Measurements from ENCODE around the gene ARFGEF2. TPM values are rescaled to one million over a fixed set of nuclear protein-coding genes. Genes with fewer than 3 reads are reported as not detected.

The ARFGEF2 gene
- total RNA-seq, 2 donors from 2014 or later: 31.5 to 46.5 TPM

DNA sequence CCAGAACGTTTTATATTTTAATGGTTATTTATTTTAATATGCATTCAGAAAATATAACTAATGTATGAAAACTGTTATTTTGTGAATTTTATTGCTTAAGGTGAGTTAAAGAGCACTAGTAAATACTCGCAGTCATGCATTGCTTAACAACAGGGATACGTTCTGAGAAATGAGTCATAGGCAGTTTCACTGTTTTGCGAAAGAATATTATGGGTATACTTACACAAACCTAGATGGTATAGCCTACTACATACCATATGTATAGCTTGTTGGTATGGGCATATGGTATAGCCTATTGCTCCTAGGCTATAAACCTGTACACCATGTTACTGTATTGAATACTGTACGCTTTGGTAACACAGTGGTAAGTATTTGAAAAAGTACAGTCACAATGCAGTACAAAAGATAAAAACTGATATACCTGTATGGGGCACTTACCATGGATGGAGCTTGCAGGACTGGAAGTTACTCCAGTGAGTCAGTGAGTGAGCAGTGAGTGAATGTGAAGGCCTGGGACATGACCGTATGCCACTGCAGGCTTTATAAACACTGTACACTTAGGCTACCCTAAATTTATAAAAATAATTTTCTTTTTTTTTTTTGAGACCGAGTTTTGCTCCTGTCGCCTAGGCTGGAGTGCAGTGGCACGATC, 38.5 kb downstream of the ARFGEF2 start:
- H3K36me3 ChIP-seq: peaks cover 49% of the 10 kb centered on the region

DNA sequence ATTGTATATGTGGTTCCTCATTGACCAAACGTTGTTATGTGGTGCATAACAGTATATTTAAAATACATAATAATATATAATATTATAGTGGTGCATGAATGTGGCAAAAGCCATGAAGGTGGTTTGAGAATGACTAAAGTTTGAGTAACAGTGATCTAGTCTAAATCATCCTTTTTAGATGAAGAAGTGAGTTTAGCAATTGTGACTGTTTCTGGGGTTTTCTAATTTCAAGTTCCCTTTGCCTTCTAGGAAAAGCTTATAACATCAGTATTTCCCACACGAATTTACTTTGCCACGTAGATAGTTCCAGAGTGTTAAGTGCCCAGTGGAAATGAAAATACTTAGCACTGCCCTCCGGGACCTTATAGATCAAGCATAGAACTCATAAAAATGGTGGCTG, 40.9 kb downstream of the ARFGEF2 start:
- Histone ChIP-seq H3K36me3 (peaks cover 52% of the 10 kb centered on the region), H3K27ac (no peak overlapping the region), H3K4me1 (peaks cover 0 to 5% of the 10 kb centered on the region in 2 donors), H3K27me3 (no peaks in the 10 kb centered on the region), H3K9me3 (no peaks in the 10 kb centered on the region), H3K4me3 (no peak overlapping the region)
- TF ChIP-seq, protein P1, sequence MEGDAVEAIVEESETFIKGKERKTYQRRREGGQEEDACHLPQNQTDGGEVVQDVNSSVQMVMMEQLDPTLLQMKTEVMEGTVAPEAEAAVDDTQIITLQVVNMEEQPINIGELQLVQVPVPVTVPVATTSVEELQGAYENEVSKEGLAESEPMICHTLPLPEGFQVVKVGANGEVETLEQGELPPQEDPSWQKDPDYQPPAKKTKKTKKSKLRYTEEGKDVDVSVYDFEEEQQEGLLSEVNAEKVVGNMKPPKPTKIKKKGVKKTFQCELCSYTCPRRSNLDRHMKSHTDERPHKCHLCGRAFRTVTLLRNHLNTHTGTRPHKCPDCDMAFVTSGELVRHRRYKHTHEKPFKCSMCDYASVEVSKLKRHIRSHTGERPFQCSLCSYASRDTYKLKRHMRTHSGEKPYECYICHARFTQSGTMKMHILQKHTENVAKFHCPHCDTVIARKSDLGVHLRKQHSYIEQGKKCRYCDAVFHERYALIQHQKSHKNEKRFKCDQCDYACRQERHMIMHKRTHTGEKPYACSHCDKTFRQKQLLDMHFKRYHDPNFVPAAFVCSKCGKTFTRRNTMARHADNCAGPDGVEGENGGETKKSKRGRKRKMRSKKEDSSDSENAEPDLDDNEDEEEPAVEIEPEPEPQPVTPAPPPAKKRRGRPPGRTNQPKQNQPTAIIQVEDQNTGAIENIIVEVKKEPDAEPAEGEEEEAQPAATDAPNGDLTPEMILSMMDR (IDR thresholded peaks at IDR 0.05): no peak
- DNase-seq (ENCODE audit: low spot score): no peak

More for the DNA sequence above, 38.5 kb downstream of the ARFGEF2 start:
- Histone ChIP-seq H3K27ac (no peak overlapping the region), H3K9me3 (no peaks in the 10 kb centered on the region), H3K4me1 (peaks cover 0 to 12% of the 10 kb centered on the region in 2 donors), H3K27me3 (no peaks in the 10 kb centered on the region), H3K4me3 (no peak overlapping the region)
- TF ChIP-seq, protein P1 (IDR thresholded peaks at IDR 0.05): no peak
- no peak for DNase-seq (ENCODE audit: low spot score)

DNA sequence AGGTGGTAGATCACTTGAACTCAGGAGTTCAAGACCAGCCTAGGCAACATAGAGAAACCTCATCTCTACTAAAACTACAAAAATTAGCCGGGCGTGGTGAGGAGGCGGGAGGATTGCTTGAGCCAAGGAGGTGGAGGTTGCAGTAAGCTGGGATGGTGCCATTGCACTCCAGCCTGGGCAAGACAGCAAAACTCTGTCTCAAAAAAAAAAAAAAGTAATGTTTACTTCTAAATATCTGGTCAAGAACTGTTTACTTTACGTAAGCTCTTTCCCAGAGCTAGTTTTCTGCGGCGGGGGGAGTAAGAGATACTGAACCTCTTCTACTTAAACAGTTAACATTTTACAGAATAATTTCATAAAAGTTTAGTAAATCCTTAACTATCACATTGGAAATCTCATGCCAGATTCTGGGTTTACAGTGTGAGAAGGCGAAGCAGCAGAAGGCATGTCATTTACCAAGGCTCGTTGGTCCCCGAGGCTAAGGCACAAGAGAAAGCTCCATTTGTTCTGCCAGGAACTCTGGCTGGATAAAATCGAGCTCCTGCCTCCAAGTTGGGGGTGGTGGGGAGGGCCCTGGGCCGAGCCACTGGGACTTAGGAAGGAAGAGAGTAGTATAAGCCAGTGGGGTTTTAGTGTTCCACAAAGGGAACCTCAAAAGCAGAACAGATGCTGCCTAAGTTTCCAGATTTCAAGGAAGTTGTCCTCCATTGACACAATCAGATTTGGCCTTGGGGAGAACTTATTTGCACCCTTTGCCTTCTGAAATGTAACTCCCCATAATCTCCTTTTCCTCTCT, 41.7 kb downstream of the ARFGEF2 start:
- Histone ChIP-seq H3K36me3 (peaks cover 52% of the 10 kb centered on the region), H3K27ac (no peak overlapping the region), H3K27me3 (no peaks in the 10 kb centered on the region)

DNA sequence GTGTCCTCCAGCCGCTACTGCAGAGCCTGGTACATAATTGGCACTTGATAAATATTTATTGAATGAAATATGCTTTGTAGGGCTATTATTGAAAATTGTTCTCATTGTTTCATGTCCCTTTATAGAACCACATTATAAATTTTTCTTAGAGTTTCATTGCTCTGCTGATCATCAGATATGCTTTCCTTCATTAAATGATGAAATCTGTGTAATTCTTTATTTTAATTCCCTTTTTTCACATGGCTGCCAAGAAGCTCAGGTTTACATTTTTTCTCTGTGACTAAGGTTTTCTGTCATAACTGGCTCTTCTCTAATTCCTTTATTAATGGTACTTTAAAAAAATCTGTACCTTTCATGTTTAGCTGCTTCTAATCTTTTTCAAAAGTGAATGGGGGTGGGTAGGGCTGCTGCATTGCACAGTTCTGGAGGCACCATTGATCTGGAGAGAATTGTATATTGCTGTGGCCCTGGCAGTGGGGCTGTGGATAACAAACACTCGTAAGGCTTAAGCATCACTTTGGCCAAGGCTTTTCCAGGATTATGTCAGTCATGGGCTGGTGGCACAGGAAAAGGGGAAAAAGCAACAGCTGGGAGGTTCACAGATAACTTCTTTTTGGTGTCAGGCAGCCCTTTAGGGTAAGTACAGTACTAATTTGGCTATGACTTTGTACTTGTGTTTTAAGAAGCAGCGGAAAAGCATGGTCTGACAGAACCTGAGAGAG, 43.8 kb downstream of the ARFGEF2 start:
- Histone ChIP-seq H3K27me3 (no peaks in the 10 kb centered on the region), H3K4me3 (no peak overlapping the region), H3K36me3 (peaks cover 65% of the 10 kb centered on the region), H3K27ac (no peak overlapping the region), H3K4me1 (no peaks in the 10 kb centered on the region), H3K9me3 (no peaks in the 10 kb centered on the region)
- no peak for DNase-seq (ENCODE audit: low spot score)
- TF ChIP-seq, protein P1 (IDR thresholded peaks at IDR 0.05): no peak

More for the DNA sequence above, 41.7 kb downstream of the ARFGEF2 start:
- no peaks in the 10 kb centered on the region for H3K9me3 ChIP-seq
- TF ChIP-seq, protein P1 (IDR thresholded peaks at IDR 0.05): no peak
- H3K4me3 ChIP-seq: no peak overlapping the region
- DNase-seq (ENCODE audit: low spot score): no peak
- no peaks in the 10 kb centered on the region for H3K4me1 ChIP-seq

DNA sequence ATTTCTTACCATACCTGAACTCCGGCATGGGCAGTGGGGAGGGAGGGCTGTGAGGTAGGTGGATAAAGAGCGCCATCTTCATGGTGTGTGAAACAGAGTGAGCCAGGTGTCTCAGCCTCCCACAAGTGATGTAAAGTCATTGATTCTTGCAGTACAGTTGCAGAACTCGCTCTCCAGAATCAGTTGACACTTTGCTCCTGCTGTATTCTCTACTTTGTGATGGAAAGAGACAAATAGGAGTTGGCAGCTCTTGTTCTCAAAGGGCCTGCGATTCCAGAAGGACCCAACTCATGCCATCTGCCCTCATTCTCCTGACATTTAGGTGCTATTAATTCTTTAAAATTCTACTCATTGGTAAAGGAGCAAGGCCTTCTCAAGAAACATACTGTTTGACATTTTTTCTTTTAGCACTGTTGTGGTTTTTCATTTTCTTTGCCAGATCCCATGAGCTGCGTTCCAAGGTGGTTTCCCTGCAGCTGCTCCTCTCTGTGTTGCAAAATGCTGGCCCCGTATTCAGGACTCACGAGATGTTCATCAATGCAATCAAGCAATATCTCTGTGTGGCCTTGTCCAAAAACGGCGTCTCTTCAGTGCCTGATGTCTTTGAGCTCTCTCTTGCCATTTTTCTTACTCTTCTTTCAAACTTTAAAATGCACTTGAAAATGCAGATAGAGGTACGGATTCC, 49.3 kb downstream of the ARFGEF2 start:
- H3K36me3 ChIP-seq: peaks cover 86% of the 10 kb centered on the region
- H3K27me3 ChIP-seq: no peaks in the 10 kb centered on the region
- TF ChIP-seq, protein P1 (IDR thresholded peaks at IDR 0.05): no peak
- no peak overlapping the region for H3K4me3 ChIP-seq
- no peak for DNase-seq (ENCODE audit: low spot score)
- no peak overlapping the region for H3K27ac ChIP-seq
- no peaks in the 10 kb centered on the region for H3K9me3 ChIP-seq
- no peaks in the 10 kb centered on the region for H3K4me1 ChIP-seq
